Measurements from ENCODE around the gene CFTR. TPM values are rescaled to one million over a fixed set of nuclear protein-coding genes. Genes with fewer than 3 reads are reported as not detected.

CFTR gene
- total and polyA plus RNA-seq, 2 of the 8 experiments (the other 6 are each of a cell fraction or from before 2014, with no cell fraction given) = 1.2 to 1.6 TPM

DNA sequence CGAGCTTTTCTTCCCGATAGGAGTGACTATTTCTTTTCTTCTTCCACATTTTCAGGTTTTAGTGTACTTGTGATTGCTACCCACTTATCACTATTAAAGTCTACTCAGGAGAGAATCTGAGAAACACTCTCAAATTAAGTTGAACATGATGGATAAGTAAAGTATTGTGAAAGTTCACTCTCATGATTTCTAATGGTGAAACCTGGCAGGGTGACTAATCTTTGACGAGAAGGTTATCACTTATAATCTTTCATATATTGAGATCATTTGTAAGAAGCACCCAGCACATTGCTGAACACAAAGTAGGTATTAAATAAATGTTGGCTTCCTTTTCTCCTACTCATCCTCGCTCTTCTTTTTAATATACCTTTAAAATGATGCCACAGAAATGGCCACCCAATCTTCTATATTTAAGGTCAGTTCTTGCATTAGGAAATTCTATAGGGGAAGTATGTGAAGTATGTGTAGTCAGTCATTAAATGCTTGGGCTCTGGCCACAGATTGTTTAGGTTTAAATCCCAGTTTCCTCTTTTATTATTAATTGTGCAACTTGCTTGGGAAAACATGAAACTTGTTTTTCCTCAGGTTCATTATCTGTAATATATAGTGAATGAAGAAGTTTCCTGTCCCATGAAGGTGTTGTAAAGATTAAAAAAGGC lies 3.1 kb upstream of the CFTR start (continued):
- TF ChIP-seq, protein P1, sequence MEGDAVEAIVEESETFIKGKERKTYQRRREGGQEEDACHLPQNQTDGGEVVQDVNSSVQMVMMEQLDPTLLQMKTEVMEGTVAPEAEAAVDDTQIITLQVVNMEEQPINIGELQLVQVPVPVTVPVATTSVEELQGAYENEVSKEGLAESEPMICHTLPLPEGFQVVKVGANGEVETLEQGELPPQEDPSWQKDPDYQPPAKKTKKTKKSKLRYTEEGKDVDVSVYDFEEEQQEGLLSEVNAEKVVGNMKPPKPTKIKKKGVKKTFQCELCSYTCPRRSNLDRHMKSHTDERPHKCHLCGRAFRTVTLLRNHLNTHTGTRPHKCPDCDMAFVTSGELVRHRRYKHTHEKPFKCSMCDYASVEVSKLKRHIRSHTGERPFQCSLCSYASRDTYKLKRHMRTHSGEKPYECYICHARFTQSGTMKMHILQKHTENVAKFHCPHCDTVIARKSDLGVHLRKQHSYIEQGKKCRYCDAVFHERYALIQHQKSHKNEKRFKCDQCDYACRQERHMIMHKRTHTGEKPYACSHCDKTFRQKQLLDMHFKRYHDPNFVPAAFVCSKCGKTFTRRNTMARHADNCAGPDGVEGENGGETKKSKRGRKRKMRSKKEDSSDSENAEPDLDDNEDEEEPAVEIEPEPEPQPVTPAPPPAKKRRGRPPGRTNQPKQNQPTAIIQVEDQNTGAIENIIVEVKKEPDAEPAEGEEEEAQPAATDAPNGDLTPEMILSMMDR (IDR thresholded peaks at IDR 0.05; ENCODE audit: control extremely low read depth in 1 of 3, insufficient read depth in 1 of 3, low read depth in 1 of 3, low read length in 3 of 3) = no peak
- TF ChIP-seq KDM5A (IDR thresholded peaks at IDR 0.05; ENCODE audit: low read length) (no peak), JUND (IDR thresholded peaks at IDR 0.05; ENCODE audit: low read length) (no peak)
- TF ChIP-seq, protein P2, sequence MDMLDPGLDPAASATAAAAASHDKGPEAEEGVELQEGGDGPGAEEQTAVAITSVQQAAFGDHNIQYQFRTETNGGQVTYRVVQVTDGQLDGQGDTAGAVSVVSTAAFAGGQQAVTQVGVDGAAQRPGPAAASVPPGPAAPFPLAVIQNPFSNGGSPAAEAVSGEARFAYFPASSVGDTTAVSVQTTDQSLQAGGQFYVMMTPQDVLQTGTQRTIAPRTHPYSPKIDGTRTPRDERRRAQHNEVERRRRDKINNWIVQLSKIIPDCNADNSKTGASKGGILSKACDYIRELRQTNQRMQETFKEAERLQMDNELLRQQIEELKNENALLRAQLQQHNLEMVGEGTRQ (IDR thresholded peaks at IDR 0.05; ENCODE audit: low read length) = no peak
- TF ChIP-seq, protein P3, sequence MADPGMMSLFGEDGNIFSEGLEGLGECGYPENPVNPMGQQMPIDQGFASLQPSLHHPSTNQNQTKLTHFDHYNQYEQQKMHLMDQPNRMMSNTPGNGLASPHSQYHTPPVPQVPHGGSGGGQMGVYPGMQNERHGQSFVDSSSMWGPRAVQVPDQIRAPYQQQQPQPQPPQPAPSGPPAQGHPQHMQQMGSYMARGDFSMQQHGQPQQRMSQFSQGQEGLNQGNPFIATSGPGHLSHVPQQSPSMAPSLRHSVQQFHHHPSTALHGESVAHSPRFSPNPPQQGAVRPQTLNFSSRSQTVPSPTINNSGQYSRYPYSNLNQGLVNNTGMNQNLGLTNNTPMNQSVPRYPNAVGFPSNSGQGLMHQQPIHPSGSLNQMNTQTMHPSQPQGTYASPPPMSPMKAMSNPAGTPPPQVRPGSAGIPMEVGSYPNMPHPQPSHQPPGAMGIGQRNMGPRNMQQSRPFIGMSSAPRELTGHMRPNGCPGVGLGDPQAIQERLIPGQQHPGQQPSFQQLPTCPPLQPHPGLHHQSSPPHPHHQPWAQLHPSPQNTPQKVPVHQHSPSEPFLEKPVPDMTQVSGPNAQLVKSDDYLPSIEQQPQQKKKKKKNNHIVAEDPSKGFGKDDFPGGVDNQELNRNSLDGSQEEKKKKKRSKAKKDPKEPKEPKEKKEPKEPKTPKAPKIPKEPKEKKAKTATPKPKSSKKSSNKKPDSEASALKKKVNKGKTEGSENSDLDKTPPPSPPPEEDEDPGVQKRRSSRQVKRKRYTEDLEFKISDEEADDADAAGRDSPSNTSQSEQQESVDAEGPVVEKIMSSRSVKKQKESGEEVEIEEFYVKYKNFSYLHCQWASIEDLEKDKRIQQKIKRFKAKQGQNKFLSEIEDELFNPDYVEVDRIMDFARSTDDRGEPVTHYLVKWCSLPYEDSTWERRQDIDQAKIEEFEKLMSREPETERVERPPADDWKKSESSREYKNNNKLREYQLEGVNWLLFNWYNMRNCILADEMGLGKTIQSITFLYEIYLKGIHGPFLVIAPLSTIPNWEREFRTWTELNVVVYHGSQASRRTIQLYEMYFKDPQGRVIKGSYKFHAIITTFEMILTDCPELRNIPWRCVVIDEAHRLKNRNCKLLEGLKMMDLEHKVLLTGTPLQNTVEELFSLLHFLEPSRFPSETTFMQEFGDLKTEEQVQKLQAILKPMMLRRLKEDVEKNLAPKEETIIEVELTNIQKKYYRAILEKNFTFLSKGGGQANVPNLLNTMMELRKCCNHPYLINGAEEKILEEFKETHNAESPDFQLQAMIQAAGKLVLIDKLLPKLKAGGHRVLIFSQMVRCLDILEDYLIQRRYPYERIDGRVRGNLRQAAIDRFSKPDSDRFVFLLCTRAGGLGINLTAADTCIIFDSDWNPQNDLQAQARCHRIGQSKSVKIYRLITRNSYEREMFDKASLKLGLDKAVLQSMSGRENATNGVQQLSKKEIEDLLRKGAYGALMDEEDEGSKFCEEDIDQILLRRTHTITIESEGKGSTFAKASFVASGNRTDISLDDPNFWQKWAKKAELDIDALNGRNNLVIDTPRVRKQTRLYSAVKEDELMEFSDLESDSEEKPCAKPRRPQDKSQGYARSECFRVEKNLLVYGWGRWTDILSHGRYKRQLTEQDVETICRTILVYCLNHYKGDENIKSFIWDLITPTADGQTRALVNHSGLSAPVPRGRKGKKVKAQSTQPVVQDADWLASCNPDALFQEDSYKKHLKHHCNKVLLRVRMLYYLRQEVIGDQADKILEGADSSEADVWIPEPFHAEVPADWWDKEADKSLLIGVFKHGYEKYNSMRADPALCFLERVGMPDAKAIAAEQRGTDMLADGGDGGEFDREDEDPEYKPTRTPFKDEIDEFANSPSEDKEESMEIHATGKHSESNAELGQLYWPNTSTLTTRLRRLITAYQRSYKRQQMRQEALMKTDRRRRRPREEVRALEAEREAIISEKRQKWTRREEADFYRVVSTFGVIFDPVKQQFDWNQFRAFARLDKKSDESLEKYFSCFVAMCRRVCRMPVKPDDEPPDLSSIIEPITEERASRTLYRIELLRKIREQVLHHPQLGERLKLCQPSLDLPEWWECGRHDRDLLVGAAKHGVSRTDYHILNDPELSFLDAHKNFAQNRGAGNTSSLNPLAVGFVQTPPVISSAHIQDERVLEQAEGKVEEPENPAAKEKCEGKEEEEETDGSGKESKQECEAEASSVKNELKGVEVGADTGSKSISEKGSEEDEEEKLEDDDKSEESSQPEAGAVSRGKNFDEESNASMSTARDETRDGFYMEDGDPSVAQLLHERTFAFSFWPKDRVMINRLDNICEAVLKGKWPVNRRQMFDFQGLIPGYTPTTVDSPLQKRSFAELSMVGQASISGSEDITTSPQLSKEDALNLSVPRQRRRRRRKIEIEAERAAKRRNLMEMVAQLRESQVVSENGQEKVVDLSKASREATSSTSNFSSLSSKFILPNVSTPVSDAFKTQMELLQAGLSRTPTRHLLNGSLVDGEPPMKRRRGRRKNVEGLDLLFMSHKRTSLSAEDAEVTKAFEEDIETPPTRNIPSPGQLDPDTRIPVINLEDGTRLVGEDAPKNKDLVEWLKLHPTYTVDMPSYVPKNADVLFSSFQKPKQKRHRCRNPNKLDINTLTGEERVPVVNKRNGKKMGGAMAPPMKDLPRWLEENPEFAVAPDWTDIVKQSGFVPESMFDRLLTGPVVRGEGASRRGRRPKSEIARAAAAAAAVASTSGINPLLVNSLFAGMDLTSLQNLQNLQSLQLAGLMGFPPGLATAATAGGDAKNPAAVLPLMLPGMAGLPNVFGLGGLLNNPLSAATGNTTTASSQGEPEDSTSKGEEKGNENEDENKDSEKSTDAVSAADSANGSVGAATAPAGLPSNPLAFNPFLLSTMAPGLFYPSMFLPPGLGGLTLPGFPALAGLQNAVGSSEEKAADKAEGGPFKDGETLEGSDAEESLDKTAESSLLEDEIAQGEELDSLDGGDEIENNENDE (IDR thresholded peaks at IDR 0.05; ENCODE audit: insufficient replicate concordance, low read length) = no peak
- TF ChIP-seq, protein P4, sequence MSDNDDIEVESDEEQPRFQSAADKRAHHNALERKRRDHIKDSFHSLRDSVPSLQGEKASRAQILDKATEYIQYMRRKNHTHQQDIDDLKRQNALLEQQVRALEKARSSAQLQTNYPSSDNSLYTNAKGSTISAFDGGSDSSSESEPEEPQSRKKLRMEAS (IDR thresholded peaks at IDR 0.05) = no peak
